Lower lobe of right lung (tissue), 2 donors: ENCODE data around the gene CALML5. TPM values are rescaled to one million over a fixed set of nuclear protein-coding genes. Genes with fewer than 3 reads are reported as not detected.
A peak's percentile ranks its signal among the peaks of the same experiment; 100 is the strongest.

Experiments
- ATAC-seq, 2 donors: fragments of 200-7000 bp; cut with Tn5 transposase; one replicate each; pipeline ENCODE4 v1.9.1; 2020 to 2022; ENCODE audit warnings: mild to moderate bottlenecking in 2 of 2, moderate library complexity in 2 of 2
- DNase-seq: peaks from one replicate; pipeline ENCODE4 v3.0.0-alpha.2; 2020
- H3K27ac ChIP-seq: fragments of 200-600 bp; one replicate; pipeline ENCODE4 v1.8.0; 2022
- H3K27me3 ChIP-seq: fragments of 200-600 bp; one replicate; pipeline ENCODE4 v1.8.0; 2022; ENCODE audit warnings: low read depth
- H3K36me3 ChIP-seq: fragments of 200-600 bp; one replicate; pipeline ENCODE4 v1.8.0; 2022; ENCODE audit warnings: mild to moderate bottlenecking
- H3K4me1 ChIP-seq: fragments of 200-600 bp; one replicate; pipeline ENCODE4 v1.8.0; 2022
- H3K4me3 ChIP-seq: fragments of 200-600 bp; one replicate; pipeline ENCODE4 v1.8.0; 2022; ENCODE audit warnings: mild to moderate bottlenecking
- H3K9me3 ChIP-seq: fragments of 200-600 bp; one replicate; pipeline ENCODE4 v1.8.0; 2022
- intact Hi-C: fragments of 100-400 bp; cut with DNase I; formaldehyde crosslinking; loops from one replicate; pipeline ENCODE4 v1.11.0; 2022
- total RNA-seq: library from RNA; stranded (reverse); fragmentation: NEBNext Ultra II Directional; extraction: Animal tissue kit (Norgen Biotek cat#: 25700); gene quantifications from one replicate; pipeline ENCODE4 v1.2.1, GENCODE V29; 2021
- TF ChIP-seq, protein P1 (sequence below): fragments of 200-600 bp; IDR thresholded peaks from one replicate; pipeline ENCODE4 v1.8.0; 2022; ENCODE audit warnings: antibody characterized with exemption, mild to moderate bottlenecking
- donor health status: DM: no; HTN: yes; CAD: no; lungs with severe emphysema.

CALML5 gene
- total RNA-seq, 1 donor from 2014 or later: not detected

DNA sequence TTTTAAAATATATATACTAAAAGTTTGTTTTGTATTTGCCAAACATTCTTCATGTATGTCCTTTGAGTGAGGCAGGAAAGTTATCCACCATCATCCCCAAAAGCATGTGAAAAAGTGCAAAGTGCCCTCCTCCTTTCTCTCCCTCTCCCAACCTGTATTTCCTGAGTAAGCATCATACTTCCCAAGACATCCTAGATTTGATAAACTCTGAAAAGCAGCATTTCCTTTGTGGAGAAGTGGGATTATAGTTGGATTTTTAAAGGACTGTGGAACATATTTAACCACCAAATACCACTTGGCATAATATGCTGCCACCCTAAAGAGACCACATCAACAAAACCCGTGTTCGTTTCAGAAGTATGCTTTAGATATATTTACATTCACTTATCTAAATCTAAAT is 50.1 kb downstream of the CALML5 start:
- Histone ChIP-seq H3K4me3 (peak overlapping the region; percentile 56), H3K27me3 (no peaks in the 10 kb centered on the region)
- intact Hi-C loops: loop anchor here (10.0 kb wide), 1 partner anchor 176 kb away; no protein-coding TSS in a partner anchor

More for the DNA sequence above, 50.1 kb downstream of the CALML5 start:
- H3K36me3 ChIP-seq: peaks cover 28% of the 10 kb centered on the region
- H3K9me3 ChIP-seq: no peaks in the 10 kb centered on the region
- peaks cover 15% of the 10 kb centered on the region for H3K4me1 ChIP-seq
- no peak for ATAC-seq
- no peak for DNase-seq
- TF ChIP-seq, protein P1, sequence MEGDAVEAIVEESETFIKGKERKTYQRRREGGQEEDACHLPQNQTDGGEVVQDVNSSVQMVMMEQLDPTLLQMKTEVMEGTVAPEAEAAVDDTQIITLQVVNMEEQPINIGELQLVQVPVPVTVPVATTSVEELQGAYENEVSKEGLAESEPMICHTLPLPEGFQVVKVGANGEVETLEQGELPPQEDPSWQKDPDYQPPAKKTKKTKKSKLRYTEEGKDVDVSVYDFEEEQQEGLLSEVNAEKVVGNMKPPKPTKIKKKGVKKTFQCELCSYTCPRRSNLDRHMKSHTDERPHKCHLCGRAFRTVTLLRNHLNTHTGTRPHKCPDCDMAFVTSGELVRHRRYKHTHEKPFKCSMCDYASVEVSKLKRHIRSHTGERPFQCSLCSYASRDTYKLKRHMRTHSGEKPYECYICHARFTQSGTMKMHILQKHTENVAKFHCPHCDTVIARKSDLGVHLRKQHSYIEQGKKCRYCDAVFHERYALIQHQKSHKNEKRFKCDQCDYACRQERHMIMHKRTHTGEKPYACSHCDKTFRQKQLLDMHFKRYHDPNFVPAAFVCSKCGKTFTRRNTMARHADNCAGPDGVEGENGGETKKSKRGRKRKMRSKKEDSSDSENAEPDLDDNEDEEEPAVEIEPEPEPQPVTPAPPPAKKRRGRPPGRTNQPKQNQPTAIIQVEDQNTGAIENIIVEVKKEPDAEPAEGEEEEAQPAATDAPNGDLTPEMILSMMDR: no peak
- peak overlapping the region; percentile 74 for H3K27ac ChIP-seq

Other genes starting within 250 kb of the CALML5 start
- gene UCN3, start 134.6 kb downstream of the CALML5 start, total RNA-seq: 0.53 TPM
- not detected for gene TUBAL3, start 94.7 kb downstream of the CALML5 start, total RNA-seq
- gene NET1, start 87.0 kb downstream of the CALML5 start, total RNA-seq: 46.7 TPM
- not detected for gene CALML3, start 25.4 kb upstream of the CALML5 start, total RNA-seq
- 27.6 TPM for gene ASB13, start 167.0 kb upstream of the CALML5 start, total RNA-seq
- gene TASOR2, start 185.3 kb upstream of the CALML5 start, total RNA-seq: 48.9 TPM